Body of pancreas (tissue), 4 donors: ENCODE data around the gene SLC25A34.

Experiments used
- CTCF ChIP-seq, 7 experiments: fragments of 450-650 bp in 4 of 7; fragments of 200-600 bp in 3 of 7; sonication (generic) in 3 of 7; IDR thresholded peaks; one replicate each; pipeline ENCODE4 v1.5.1; 2016 to 2019; ENCODE audit warnings: antibody characterized with exemption in 7 of 7
- POLR2A ChIP-seq, 3 donors: fragments of 450-650 bp; IDR thresholded peaks; one replicate each; pipeline ENCODE4 v1.6.1; 2016; ENCODE audit warnings: antibody characterized with exemption in 3 of 3, mild to moderate bottlenecking in 2 of 3

DNA sequence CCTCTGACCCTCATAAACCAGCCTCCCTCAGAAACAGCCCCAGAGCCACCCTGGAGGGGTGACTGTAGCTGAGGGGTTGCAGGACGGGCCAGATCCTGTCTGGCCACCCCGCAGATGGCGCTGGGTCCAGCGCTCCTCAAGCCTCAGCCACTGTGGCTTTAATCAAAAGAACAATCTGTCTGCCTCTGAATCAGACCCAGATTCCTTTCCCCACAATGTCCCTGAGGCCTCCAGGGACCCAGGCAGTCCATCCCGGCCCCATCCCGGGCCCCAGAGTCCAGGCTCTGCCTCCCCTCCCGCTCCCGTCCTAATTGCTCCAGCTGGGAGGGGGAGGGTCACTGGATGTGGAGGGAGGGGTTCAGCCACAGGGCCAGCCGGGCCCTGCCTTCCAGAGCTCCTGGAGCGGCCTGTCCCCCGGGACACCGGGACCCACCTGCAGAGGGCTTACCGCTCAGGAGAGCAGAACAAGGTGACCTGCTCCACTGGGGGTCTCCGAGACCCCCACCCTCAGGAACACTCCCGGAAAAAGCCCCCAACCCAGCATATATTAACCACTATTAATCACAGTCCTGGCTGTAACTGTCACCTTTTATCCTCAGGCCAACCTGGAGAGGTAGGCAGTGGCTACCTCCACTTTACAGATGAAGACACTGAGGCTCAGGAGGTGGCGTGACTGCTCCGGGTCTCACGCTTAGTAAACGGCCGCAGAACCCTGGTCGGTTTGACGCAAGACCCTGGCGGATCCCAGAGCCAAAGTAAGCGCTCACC is 21.7 kb downstream of the SLC25A34 start:
- no peak for TF ChIP-seq CTCF (IDR thresholded peaks at IDR 0.05)
- no peak for TF ChIP-seq POLR2A (IDR thresholded peaks at IDR 0.05)
